ENCODE results near the gene PEA15. TPM values are rescaled to one million over a fixed set of nuclear protein-coding genes. Genes with fewer than 3 reads are reported as not detected.

The PEA15 gene
- total and polyA plus RNA-seq, 9 of the 15 experiments (the other 6 are each of a cell fraction or from before 2014, with no cell fraction given) = 8.2 to 175 (median 35.4) TPM

GRCh38 chr1:160207771-160208556 lies 2.8 kb downstream of the PEA15 start:
- WGBS (ENCODE audit: insufficient coverage, low coverage, missing lambda C conversion rate) = 62% methylated on average over 7 of the region's 9 CpGs
- intact Hi-C loops (cut with micrococcal nuclease) = no loop called here
- in situ Hi-C loops (cut with MboI) = no loop called here
- Histone ChIP-seq H3K9ac (ENCODE audit: insufficient read depth in 1 of 2, low read depth in 2 of 2, low read length in 2 of 2) (peak overlapping the region in 1 of 2 experiments; percentile 6; a peak in 1 of 4 replicates), H3K36me3 (ENCODE audit: control insufficient read depth, insufficient read depth, low read length) (peaks cover 58% of the 10 kb centered on the region; the same call in 2 of the 3 replicates), H3K4me1 (replicated peaks in 1 of 2; ENCODE audit: control insufficient read depth in 2 of 2, insufficient read depth in 2 of 2, low read length in 2 of 2) (peaks cover 25 to 30% of the 10 kb centered on the region in 2 experiments), H3K79me2 (ENCODE audit: control insufficient read depth, insufficient read depth, low read length) (peaks cover 16% of the 10 kb centered on the region), H4K20me1 (replicated peaks; ENCODE audit: control insufficient read depth, insufficient read depth, low read length) (peaks cover 3% of the 10 kb centered on the region; the same call in 1 of the 2 replicates), H3K9me3 (replicated peaks; ENCODE audit: control insufficient read depth, insufficient read depth, low read depth, low read length) (no peaks in the 10 kb centered on the region), H3K4me2 (ENCODE audit: insufficient read depth, low read length) (no peak overlapping the region), H3K27me3 (ENCODE audit: control insufficient read depth in 2 of 2, insufficient read depth in 2 of 2, low read length in 2 of 2) (no peaks in the 10 kb centered on the region), H3K27ac (ENCODE audit: extremely low read depth, low read depth, low read length) (no peak overlapping the region; the same call in 2 of the 3 replicates), H3K9me1 (ENCODE audit: control insufficient read depth, insufficient read depth, low read length) (no peaks in the 10 kb centered on the region), H2AFZ (ENCODE audit: low read depth, low read length) (no peak overlapping the region), H3K4me3 (no peak overlapping the region)
- ChIA-PET CTCF (ENCODE audit: low intra/inter-chr PET ratio) (no interaction called here), POLR2A (interaction anchor here (0.8 to 3.4 kb wide), 9 partner anchors 9 to 204 kb away, joined by 3 to 41 read pairs (median 4); no protein-coding TSS in a partner anchor)
- DNase-seq (ENCODE audit: extremely low read depth in 1 of 4, low spot score in 3 of 4) = no peak
- ATAC-seq = no peak
- no TSS peak for BruUV-seq (replicated peaks)
- no peak for FAIRE-seq
- TF ChIP-seq BRCA1 (IDR thresholded peaks at IDR 0.05) (no peak), BRCA1 (CRISPR knock-in tag; IDR thresholded peaks at IDR 0.05) (no peak), ZNF174 (CRISPR knock-in tag; IDR thresholded peaks at IDR 0.05) (no peak), ZFPM2 (CRISPR knock-in tag; IDR thresholded peaks at IDR 0.05) (no peak), DPF2 (IDR thresholded peaks at IDR 0.05) (no peak)
